ENCODE results near the gene NPC2.

NPC2 gene

DNA sequence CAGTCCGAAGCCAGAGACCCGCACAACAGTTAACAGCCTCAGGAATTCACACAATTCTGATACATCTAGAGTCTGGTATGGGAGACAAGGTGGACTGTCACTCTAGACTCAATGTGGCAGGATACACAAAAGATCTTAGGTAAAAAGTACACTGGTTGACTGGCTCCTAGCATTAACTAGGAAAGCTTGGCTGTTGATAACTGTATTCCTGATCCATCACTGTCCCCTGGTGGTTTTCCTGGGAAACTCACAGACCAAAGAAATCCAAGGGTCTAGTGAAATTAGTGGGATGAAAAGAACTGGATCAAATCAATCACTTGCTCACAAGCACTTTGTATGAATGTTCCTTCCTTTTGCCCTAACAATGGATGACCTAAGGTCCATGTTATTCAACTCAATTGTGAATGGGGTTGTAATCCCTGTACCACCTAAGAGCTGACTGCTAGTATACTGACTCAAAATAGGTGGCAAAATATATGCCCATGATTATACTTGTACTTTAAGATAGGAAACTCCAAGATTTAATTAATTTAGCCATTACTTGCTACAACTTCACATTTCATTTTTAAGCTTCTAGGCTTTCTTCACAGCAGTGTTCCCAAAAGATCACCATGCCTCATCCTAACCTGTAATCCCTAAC lies 14.0 kb downstream of the NPC2 start:
- no peak overlapping the region for H3K9ac ChIP-seq (ENCODE audit: low read depth, low read length)
- H3K36me3 ChIP-seq (ENCODE audit: insufficient read depth, low read length), result peaks cover 34% of the 10 kb centered on the region
- H3K9me3 ChIP-seq (ENCODE audit: control insufficient read depth, insufficient read depth, low read length), result no peaks in the 10 kb centered on the region
- no peaks in the 10 kb centered on the region; the same call in 1 of the 2 replicates for H3K4me1 ChIP-seq (ENCODE audit: insufficient read depth, low read length)

GRCh38 chr14:74476607-74477006 lies 16.5 kb downstream of the NPC2 start:
- Histone ChIP-seq H3K36me3 (ENCODE audit: insufficient read depth, low read length) (peaks cover 22% of the 10 kb centered on the region; the same call in 1 of the 2 replicates), H3K4me1 (ENCODE audit: insufficient read depth, low read length) (no peaks in the 10 kb centered on the region; the same call in 1 of the 2 replicates), H3K9me3 (ENCODE audit: control insufficient read depth, insufficient read depth, low read length) (no peaks in the 10 kb centered on the region), H3K9ac (ENCODE audit: low read depth, low read length) (no peak overlapping the region)

- H3K9me3 ChIP-seq (ENCODE audit: control insufficient read depth, insufficient read depth, low read length), result no peaks in the 10 kb centered on the region
- H3K4me1 ChIP-seq (ENCODE audit: insufficient read depth, low read length), result no peaks in the 10 kb centered on the region; the same call in 1 of the 2 replicates
- no peak overlapping the region for H3K9ac ChIP-seq (ENCODE audit: low read depth, low read length)
- peaks cover 22% of the 10 kb centered on the region; the same call in 1 of the 2 replicates for H3K36me3 ChIP-seq (ENCODE audit: insufficient read depth, low read length)
These were observed 17.0 kb downstream of the NPC2 start for GRCh38 chr14:74476107-74476506.

- Histone ChIP-seq H3K36me3 (ENCODE audit: insufficient read depth, low read length) (peaks cover 22% of the 10 kb centered on the region; the same call in 1 of the 2 replicates), H3K9ac (ENCODE audit: low read depth, low read length) (no peak overlapping the region), H3K4me1 (ENCODE audit: insufficient read depth, low read length) (no peaks in the 10 kb centered on the region; the same call in 1 of the 2 replicates), H3K9me3 (ENCODE audit: control insufficient read depth, insufficient read depth, low read length) (no peaks in the 10 kb centered on the region)
These were observed 17.4 kb downstream of the NPC2 start for GRCh38 chr14:74475678-74476077.

GRCh38 chr14:74474376-74474775 lies 18.7 kb downstream of the NPC2 start:
- Histone ChIP-seq H3K9me3 (ENCODE audit: control insufficient read depth, insufficient read depth, low read length) (no peaks in the 10 kb centered on the region), H3K4me1 (ENCODE audit: insufficient read depth, low read length) (no peaks in the 10 kb centered on the region; the same call in 1 of the 2 replicates), H3K36me3 (ENCODE audit: insufficient read depth, low read length) (peaks cover 13% of the 10 kb centered on the region; the same call in 1 of the 2 replicates), H3K9ac (ENCODE audit: low read depth, low read length) (no peak overlapping the region)

GRCh38 chr14:74472601-74473000 lies 20.5 kb downstream of the NPC2 start:
- Histone ChIP-seq H3K9ac (ENCODE audit: low read depth, low read length) (no peak overlapping the region), H3K4me1 (ENCODE audit: insufficient read depth, low read length) (no peaks in the 10 kb centered on the region; the same call in 1 of the 2 replicates), H3K36me3 (ENCODE audit: insufficient read depth, low read length) (peaks cover 11% of the 10 kb centered on the region; the same call in 1 of the 2 replicates), H3K9me3 (ENCODE audit: control insufficient read depth, insufficient read depth, low read length) (no peaks in the 10 kb centered on the region)

DNA sequence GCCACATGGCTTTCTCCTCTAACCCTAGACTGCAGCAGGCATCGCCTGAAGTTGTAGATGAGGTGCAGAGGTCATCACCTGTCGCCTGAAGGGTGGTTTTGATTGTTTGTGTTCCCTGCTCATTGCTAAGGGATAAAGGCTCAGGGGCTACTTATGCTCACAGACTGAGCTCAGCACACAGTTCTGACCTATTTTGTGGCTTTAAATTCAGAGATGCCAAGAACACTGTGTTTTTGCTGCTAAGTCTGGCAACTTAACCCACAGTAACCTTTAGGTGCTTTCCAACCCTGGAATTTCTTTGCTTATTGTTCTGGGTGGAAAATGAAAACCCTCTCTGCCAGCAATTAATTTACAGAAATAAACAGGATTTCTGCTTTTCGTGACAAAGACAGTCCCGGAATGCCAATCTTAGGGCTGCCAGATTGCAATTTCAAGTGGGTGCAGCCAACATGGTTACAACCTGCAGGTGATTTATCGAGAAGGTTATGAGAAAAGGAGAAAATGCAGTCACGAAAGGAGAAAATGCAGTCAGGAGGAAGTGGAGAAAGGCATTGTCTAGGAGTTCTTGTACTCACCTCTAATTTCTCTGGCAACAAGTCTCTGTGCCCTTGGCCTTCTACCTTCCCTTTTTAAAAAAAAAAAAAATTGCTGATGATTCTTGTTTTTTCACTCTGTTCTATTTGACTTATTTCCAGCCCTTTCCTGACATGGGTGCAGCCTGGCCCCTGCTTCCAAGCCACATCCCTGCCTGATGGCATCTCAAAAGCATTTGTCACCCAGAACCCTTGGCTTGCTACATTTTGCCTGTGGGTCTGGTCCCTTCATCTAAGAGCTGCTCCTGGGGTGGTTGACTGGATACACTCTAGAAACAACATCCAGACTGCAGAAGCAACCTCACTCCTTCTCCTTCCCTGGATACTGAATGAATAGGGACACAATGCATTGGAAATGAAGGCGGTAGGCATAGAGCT lies 23.3 kb downstream of the NPC2 start:
- Histone ChIP-seq H3K4me1 (ENCODE audit: insufficient read depth, low read length) (no peaks in the 10 kb centered on the region), H3K9me3 (ENCODE audit: control insufficient read depth, insufficient read depth, low read length) (no peaks in the 10 kb centered on the region), H3K9ac (ENCODE audit: low read depth, low read length) (no peak overlapping the region), H3K36me3 (ENCODE audit: insufficient read depth, low read length) (peaks cover 3% of the 10 kb centered on the region; the same call in 1 of the 2 replicates)

GRCh38 chr14:74468513-74468912 lies 24.6 kb downstream of the NPC2 start:
- H3K9ac ChIP-seq (ENCODE audit: low read depth, low read length), result no peak overlapping the region
- H3K9me3 ChIP-seq (ENCODE audit: control insufficient read depth, insufficient read depth, low read length), result no peaks in the 10 kb centered on the region
- H3K4me1 ChIP-seq (ENCODE audit: insufficient read depth, low read length), result no peaks in the 10 kb centered on the region
- no peaks in the 10 kb centered on the region; the same call in 1 of the 2 replicates for H3K36me3 ChIP-seq (ENCODE audit: insufficient read depth, low read length)

GRCh38 chr14:74465335-74465734 lies 27.8 kb downstream of the NPC2 start:
- no peaks in the 10 kb centered on the region for H3K9me3 ChIP-seq (ENCODE audit: control insufficient read depth, insufficient read depth, low read length)
- no peak overlapping the region for H3K9ac ChIP-seq (ENCODE audit: low read depth, low read length)

GRCh38 chr14:74464785-74465184 lies 28.3 kb downstream of the NPC2 start:
- Histone ChIP-seq H3K4me1 (ENCODE audit: insufficient read depth, low read length) (peaks cover 1% of the 10 kb centered on the region; the same call in 1 of the 2 replicates), H3K9ac (ENCODE audit: low read depth, low read length) (no peak overlapping the region), H3K36me3 (ENCODE audit: insufficient read depth, low read length) (no peaks in the 10 kb centered on the region), H3K9me3 (ENCODE audit: control insufficient read depth, insufficient read depth, low read length) (no peaks in the 10 kb centered on the region)

More at GRCh38 chr14:74465335-74465734, 27.8 kb downstream of the NPC2 start:
- Histone ChIP-seq H3K4me1 (ENCODE audit: insufficient read depth, low read length) (no peaks in the 10 kb centered on the region), H3K36me3 (ENCODE audit: insufficient read depth, low read length) (no peaks in the 10 kb centered on the region)

GRCh38 chr14:74463697-74464096 lies 29.4 kb downstream of the NPC2 start:
- peaks cover 3% of the 10 kb centered on the region; the same call in 1 of the 2 replicates for H3K4me1 ChIP-seq (ENCODE audit: insufficient read depth, low read length)
- no peaks in the 10 kb centered on the region for H3K36me3 ChIP-seq (ENCODE audit: insufficient read depth, low read length)
- no peak overlapping the region for H3K9ac ChIP-seq (ENCODE audit: low read depth, low read length)
- H3K9me3 ChIP-seq (ENCODE audit: control insufficient read depth, insufficient read depth, low read length), result no peaks in the 10 kb centered on the region

DNA sequence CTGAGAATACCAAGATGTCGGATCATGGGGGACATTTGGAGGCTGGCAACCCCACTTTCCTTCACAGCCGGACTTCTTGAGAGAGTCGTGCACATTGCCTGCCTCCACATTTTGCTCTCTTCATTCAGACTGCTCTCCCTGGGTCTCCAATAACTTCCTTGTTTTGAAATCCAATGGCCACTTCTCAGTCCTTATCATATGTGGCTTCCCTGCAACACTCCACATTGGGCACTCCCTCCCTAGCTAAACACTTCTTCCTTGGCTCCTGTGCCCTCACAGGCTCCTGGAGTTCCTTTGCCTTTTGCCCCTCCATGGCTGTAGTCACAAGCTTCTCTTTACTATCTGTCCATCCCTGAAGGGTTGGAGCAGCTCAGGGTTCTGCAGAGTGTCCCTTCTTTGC lies 30.1 kb downstream of the NPC2 start:
- Histone ChIP-seq H3K36me3 (ENCODE audit: insufficient read depth, low read length) (no peaks in the 10 kb centered on the region), H3K4me1 (ENCODE audit: insufficient read depth, low read length) (peaks cover 3% of the 10 kb centered on the region; the same call in 1 of the 2 replicates), H3K9me3 (ENCODE audit: control insufficient read depth, insufficient read depth, low read length) (no peaks in the 10 kb centered on the region), H3K9ac (ENCODE audit: low read depth, low read length) (no peak overlapping the region)

- H3K36me3 ChIP-seq (ENCODE audit: insufficient read depth, low read length), result no peaks in the 10 kb centered on the region
These were observed 33.1 kb downstream of the NPC2 start for GRCh38 chr14:74459976-74460375.

GRCh38 chr14:74459289-74459946 lies 33.7 kb downstream of the NPC2 start:
- Histone ChIP-seq H3K9ac (ENCODE audit: low read depth, low read length) (no peak overlapping the region), H3K4me1 (ENCODE audit: insufficient read depth, low read length) (peaks cover 3% of the 10 kb centered on the region; the same call in 1 of the 2 replicates), H3K9me3 (ENCODE audit: control insufficient read depth, insufficient read depth, low read length) (no peaks in the 10 kb centered on the region), H3K36me3 (ENCODE audit: insufficient read depth, low read length) (no peaks in the 10 kb centered on the region)

More at GRCh38 chr14:74459976-74460375, 33.1 kb downstream of the NPC2 start:
- Histone ChIP-seq H3K9me3 (ENCODE audit: control insufficient read depth, insufficient read depth, low read length) (no peaks in the 10 kb centered on the region), H3K4me1 (ENCODE audit: insufficient read depth, low read length) (peaks cover 3% of the 10 kb centered on the region; the same call in 1 of the 2 replicates), H3K9ac (ENCODE audit: low read depth, low read length) (no peak overlapping the region)
